ENCODE data around the gene GNAT1. TPM values are rescaled to one million over a fixed set of nuclear protein-coding genes. Genes with fewer than 3 reads are reported as not detected.

GNAT1 gene
- total and polyA plus RNA-seq, 5 donors: not detected

GRCh38 chr3:50169858-50170257 is 21.6 kb upstream of the GNAT1 start:
- peak overlapping the region; percentile 40 for H3K27ac ChIP-seq (ENCODE audit: low read length)
- DNase-seq (peak in 1 of 3 donors; percentile 24), ATAC-seq (no peak)
- H3K27me3 ChIP-seq (ENCODE audit: control insufficient read depth, insufficient read depth): no peaks in the 10 kb centered on the region
- H3K9me3 ChIP-seq (ENCODE audit: control insufficient read depth, low read length): no peaks in the 10 kb centered on the region
- WGBS: 100% methylated on average over 1 of the region's 1 CpG
- intact Hi-C loops (cut with DNase I): no loop called here
- no peak overlapping the region for H3K4me3 ChIP-seq (ENCODE audit: low read length)
- H3K4me1 ChIP-seq (ENCODE audit: control insufficient read depth, insufficient read depth, low read length): peaks cover 23% of the 10 kb centered on the region

DNA sequence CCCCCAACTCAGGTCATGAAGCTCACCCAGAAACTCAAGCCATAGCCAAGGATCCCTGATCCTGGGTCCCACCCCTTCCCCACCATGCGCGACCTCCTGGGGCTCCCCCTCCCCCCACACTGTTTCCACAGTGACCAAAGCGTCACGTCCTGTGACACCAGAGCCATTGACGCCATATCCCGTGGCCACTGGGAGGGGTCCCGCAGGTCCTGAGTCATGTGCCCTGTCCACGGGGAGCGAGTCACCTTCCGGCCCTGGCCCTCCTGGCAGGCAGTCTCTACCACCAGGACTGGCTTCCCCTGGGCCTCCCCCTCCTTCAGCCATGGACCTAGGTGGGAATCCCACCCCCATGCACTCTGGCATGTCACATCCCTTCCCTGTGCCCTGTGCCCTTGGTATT is 20.7 kb upstream of the GNAT1 start:
- no peaks in the 10 kb centered on the region for H3K27me3 ChIP-seq (ENCODE audit: control insufficient read depth, insufficient read depth)
- peaks cover 17% of the 10 kb centered on the region for H3K4me1 ChIP-seq (ENCODE audit: control insufficient read depth, insufficient read depth, low read length)
- 65% methylated on average over 10 of the region's 10 CpGs for WGBS
- peak overlapping the region; percentile 40 for H3K27ac ChIP-seq (ENCODE audit: low read length)
- peak; percentile 24 to 81 for ATAC-seq
- peak; percentile 81 to 87 (median 82) for DNase-seq
- intact Hi-C loops (cut with DNase I): no loop called here
- no peak overlapping the region for H3K4me3 ChIP-seq (ENCODE audit: low read length)
- H3K9me3 ChIP-seq (ENCODE audit: control insufficient read depth, low read length): no peaks in the 10 kb centered on the region

DNA sequence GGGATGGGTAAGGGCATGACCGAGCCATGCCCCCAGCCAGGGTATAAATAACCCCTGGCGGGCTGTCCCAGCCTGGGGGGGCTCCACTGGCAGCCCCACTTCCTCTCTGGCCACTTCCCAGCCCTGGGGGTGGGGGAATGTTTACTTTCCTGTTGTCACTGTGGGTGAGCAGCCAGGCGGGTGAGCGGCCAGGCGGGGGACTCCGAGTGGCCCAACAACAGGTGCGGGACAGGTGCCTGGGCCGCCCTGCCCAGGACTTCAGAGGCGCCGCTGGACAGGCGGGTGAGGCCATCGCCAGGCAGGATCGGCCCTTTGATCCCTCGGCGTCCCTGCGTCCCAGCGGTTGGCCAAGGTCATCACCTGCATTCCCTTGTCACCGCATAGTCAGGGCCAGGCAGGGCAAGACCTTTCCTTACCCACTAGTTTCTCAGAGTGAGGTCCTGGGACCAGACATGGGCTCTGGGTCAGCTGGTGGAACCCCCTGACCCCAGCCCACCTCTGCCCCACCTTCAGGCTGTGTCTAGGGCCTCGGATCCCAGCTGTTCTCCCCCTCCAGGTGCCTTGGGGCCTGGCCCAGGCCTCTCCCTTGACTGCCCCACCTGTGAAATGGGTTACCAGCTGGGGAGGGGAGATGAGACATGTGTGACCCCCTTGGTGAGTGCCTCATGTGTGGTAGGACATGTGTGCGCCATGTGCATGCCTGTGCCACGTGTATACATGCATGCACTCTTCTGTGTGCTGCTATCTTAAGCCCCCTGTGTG is 19.7 kb upstream of the GNAT1 start:
- Histone ChIP-seq H3K9me3 (ENCODE audit: control insufficient read depth, low read length) (no peaks in the 10 kb centered on the region), H3K4me1 (ENCODE audit: control insufficient read depth, insufficient read depth, low read length) (peaks cover 9% of the 10 kb centered on the region), H3K4me3 (ENCODE audit: low read length) (no peak overlapping the region), H3K27me3 (ENCODE audit: control insufficient read depth, insufficient read depth) (no peaks in the 10 kb centered on the region), H3K27ac (ENCODE audit: low read length) (no peak overlapping the region)
- 73% methylated on average over 21 of the region's 21 CpGs for WGBS
- DNase-seq (peak; percentile 12 to 55 (median 39)), ATAC-seq (peak in 1 of 2 donors; percentile 1)
- intact Hi-C loops (cut with DNase I): no loop called here

GRCh38 chr3:50172626-50173220 is 18.7 kb upstream of the GNAT1 start:
- intact Hi-C loops (cut with DNase I): no loop called here
- Histone ChIP-seq H3K4me3 (ENCODE audit: low read length) (no peak overlapping the region), H3K27ac (ENCODE audit: low read length) (no peak overlapping the region), H3K9me3 (ENCODE audit: control insufficient read depth, low read length) (no peaks in the 10 kb centered on the region), H3K4me1 (ENCODE audit: control insufficient read depth, insufficient read depth, low read length) (peaks cover 5% of the 10 kb centered on the region), H3K27me3 (ENCODE audit: control insufficient read depth, insufficient read depth) (no peaks in the 10 kb centered on the region)
- WGBS: 72% methylated on average over 8 of the region's 8 CpGs
- peak in 1 of 2 donors; percentile 5 for ATAC-seq
- DNase-seq: peak; percentile 11 to 70 (median 68)

DNA sequence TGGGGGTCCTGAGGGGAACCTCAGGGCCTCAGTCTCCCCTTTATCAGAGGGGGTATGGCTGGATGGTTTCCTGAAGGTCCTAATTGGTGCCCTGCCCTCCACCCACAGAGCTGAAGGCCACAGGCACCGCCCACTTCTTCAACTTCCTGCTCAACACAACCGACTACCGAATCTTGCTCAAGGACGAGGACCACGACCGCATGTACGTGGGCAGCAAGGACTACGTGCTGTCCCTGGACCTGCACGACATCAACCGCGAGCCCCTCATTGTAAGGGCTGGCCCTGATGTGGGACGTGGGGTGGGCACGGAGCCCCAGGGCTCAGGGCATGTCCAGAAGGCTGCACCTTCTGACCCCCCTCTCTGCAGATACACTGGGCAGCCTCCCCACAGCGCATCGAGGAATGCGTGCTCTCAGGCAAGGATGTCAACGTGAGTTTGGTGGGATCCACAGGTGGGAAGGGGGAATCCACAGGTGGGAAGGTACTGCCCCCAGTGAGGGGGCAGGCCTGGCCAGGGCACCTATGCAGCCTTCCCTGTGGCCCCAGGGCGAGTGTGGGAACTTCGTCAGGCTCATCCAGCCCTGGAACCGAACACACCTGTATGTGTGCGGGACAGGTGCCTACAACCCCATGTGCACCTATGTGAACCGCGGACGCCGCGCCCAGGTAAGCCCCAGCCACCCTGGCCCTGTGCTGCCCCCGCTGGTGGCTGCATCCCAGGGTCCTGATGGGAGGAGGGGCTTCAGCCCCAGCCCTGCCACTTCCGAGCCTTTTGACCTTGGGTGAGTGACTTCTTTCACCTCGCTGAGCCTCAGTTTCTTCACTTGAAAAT is 17.5 kb upstream of the GNAT1 start:
- DNase-seq (peak in 2 of 3 donors; percentile 50 to 62), ATAC-seq (no peak)
- Histone ChIP-seq H3K4me3 (ENCODE audit: low read length) (no peak overlapping the region), H3K4me1 (ENCODE audit: control insufficient read depth, insufficient read depth, low read length) (peaks cover 5% of the 10 kb centered on the region), H3K9me3 (ENCODE audit: control insufficient read depth, low read length) (no peaks in the 10 kb centered on the region), H3K27me3 (ENCODE audit: control insufficient read depth, insufficient read depth) (no peaks in the 10 kb centered on the region), H3K27ac (ENCODE audit: low read length) (no peak overlapping the region)
- intact Hi-C loops (cut with DNase I): no loop called here
- WGBS: 87% methylated on average over 29 of the region's 29 CpGs

DNA sequence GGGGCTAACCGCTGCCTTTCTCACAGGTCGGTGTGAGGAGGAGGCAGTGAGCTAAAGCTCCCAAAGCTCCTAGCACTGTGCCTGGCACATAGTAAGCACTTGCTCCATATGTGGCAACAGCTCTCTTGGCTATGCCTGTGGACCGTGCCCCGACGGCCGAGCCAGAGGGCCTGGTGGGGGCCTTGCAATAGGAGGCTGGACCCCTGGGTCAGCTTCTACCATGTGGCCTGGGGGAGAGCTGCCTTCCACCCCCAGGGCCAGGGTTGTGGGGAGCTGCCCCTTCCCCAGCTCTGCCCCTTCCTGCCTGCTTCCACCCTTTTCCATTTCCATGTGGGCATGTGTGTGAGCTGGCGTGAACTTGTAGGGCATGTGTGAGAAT is 16.9 kb upstream of the GNAT1 start:
- no peak overlapping the region for H3K27ac ChIP-seq (ENCODE audit: low read length)
- peaks cover 5% of the 10 kb centered on the region for H3K4me1 ChIP-seq (ENCODE audit: control insufficient read depth, insufficient read depth, low read length)
- DNase-seq: no peak
- no peaks in the 10 kb centered on the region for H3K9me3 ChIP-seq (ENCODE audit: control insufficient read depth, low read length)
- no peak for ATAC-seq
- no peak overlapping the region for H3K4me3 ChIP-seq (ENCODE audit: low read length)
- no peaks in the 10 kb centered on the region for H3K27me3 ChIP-seq (ENCODE audit: control insufficient read depth, insufficient read depth)
- 93% methylated on average over 7 of the region's 7 CpGs for WGBS
- intact Hi-C loops (cut with DNase I): no loop called here

- Histone ChIP-seq H3K27me3 (ENCODE audit: control insufficient read depth, insufficient read depth) (no peaks in the 10 kb centered on the region), H3K4me3 (ENCODE audit: low read length) (no peak overlapping the region), H3K9me3 (ENCODE audit: control insufficient read depth, low read length) (no peaks in the 10 kb centered on the region), H3K4me1 (ENCODE audit: control insufficient read depth, insufficient read depth, low read length) (peaks cover 5% of the 10 kb centered on the region), H3K27ac (ENCODE audit: low read length) (no peak overlapping the region)
- WGBS: 93% methylated on average over 17 of the region's 17 CpGs
- intact Hi-C loops (cut with DNase I): no loop called here
- DNase-seq (peak in 1 of 3 donors; percentile 30), ATAC-seq (no peak)
Observed at GRCh38 chr3:50174947-50175524, 16.4 kb upstream of the GNAT1 start.

- peak in 2 of 3 donors; percentile 31 to 64 for DNase-seq
- Histone ChIP-seq H3K9me3 (ENCODE audit: control insufficient read depth, low read length) (no peaks in the 10 kb centered on the region), H3K4me1 (ENCODE audit: control insufficient read depth, insufficient read depth, low read length) (peaks cover 4% of the 10 kb centered on the region), H3K27me3 (ENCODE audit: control insufficient read depth, insufficient read depth) (no peaks in the 10 kb centered on the region), H3K4me3 (ENCODE audit: low read length) (no peak overlapping the region), H3K27ac (ENCODE audit: low read length) (no peak overlapping the region)
- peak; percentile 22 to 24 for ATAC-seq
- intact Hi-C loops (cut with DNase I): no loop called here
- 72% methylated on average over 2 of the region's 2 CpGs for WGBS
Observed at GRCh38 chr3:50177346-50177745, 14.1 kb upstream of the GNAT1 start.

DNA sequence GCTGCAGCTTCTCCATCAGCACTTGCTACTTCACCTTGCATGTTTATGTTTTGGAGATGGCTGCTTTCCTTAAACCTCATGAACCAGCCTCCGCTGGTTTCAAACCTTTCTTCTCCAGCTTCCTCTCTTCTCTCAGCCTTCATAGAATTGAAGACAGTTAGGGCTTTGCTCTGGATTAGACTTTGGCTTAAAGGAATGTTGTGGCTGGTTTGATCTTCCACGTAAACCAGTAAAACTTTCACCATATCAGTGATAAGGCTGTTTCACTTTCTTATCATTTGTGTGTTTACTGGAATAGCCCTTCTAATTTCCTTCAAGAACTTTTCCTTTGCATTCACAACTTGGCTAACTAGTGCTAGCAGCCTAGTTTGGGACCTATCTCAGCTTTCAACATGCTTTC is 11.7 kb upstream of the GNAT1 start:
- Histone ChIP-seq H3K9me3 (ENCODE audit: control insufficient read depth, low read length) (no peaks in the 10 kb centered on the region), H3K4me3 (ENCODE audit: low read length) (no peak overlapping the region), H3K27ac (ENCODE audit: low read length) (no peak overlapping the region), H3K4me1 (ENCODE audit: control insufficient read depth, insufficient read depth, low read length) (no peaks in the 10 kb centered on the region), H3K27me3 (ENCODE audit: control insufficient read depth, insufficient read depth) (no peaks in the 10 kb centered on the region)
- WGBS: 32% methylated on average over 2 of the region's 2 CpGs
- DNase-seq (no peak), ATAC-seq (no peak)
- intact Hi-C loops (cut with DNase I): no loop called here

- DNase-seq (peak in 1 of 3 donors; percentile 21), ATAC-seq (no peak)
- H3K27ac ChIP-seq (ENCODE audit: low read length): no peak overlapping the region
- H3K9me3 ChIP-seq (ENCODE audit: control insufficient read depth, low read length): no peaks in the 10 kb centered on the region
- no peaks in the 10 kb centered on the region for H3K27me3 ChIP-seq (ENCODE audit: control insufficient read depth, insufficient read depth)
- 90% methylated on average over 5 of the region's 5 CpGs for WGBS
- intact Hi-C loops (cut with DNase I): no loop called here
- H3K4me3 ChIP-seq (ENCODE audit: low read length): no peak overlapping the region
- H3K4me1 ChIP-seq (ENCODE audit: control insufficient read depth, insufficient read depth, low read length): no peaks in the 10 kb centered on the region
Observed at GRCh38 chr3:50181985-50182384, 9.4 kb upstream of the GNAT1 start.
